GM19324 (cell line): Measurements from ENCODE around the gene GPRC5A.
"Not testable (repeated sequence)": the region's sequence is repeated elsewhere in the genome, so short reads cannot be mapped to it uniquely, and the experiment has no call there.

ENCODE experiments used
- ATAC-seq: cut with Tn5 transposase; IDR thresholded peaks from one replicate; pipeline ENCODE4 v1.9.1; 2021; ENCODE audit warnings: mild to moderate bottlenecking, moderate library complexity; ENCODE audit not compliant: unreplicated experiment, low FRiP score

Gene GPRC5A, protein sequence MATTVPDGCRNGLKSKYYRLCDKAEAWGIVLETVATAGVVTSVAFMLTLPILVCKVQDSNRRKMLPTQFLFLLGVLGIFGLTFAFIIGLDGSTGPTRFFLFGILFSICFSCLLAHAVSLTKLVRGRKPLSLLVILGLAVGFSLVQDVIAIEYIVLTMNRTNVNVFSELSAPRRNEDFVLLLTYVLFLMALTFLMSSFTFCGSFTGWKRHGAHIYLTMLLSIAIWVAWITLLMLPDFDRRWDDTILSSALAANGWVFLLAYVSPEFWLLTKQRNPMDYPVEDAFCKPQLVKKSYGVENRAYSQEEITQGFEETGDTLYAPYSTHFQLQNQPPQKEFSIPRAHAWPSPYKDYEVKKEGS

DNA sequence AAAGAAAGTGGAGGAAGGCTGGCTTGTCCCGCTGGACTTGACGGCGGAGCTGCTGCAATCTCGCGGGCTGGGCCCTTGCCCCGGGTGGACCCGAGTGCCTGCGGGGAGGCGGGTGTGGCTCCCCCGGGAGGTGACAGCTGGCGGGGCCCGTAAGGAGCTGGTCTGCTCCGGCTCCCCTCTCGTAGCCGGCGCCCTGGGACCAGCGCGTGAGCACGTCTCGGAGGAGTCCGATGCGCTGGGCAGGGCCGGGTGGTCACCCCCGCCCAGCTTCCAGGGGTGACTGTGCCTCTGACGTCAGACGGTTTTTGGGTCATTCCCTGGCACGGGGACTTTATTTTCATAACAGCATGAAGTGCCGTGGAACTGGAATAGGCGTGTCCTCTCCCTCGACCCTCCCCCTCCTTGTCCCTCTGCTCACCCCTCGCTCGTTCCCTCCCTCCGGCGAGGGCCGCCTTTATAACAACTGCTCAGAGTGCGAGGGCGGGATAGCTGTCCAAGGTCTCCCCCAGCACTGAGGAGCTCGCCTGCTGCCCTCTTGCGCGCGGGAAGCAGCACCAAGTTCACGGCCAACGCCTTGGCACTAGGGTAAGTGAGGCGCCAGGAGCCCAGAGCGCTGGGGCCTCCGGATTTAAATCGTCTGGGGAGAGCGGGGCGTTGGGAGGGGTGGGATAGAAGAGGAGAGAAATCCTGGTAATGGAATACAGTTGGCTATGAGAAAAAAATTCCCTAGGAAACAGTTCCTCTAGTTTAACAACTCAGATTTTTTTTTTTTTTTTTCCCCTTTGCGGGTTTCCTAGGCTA lies at the start of gene GPRC5A:
GPRC5A (plus strand) TSS at position 483 of the 801 bp plus-strand sequence. CDS start 16,688 bp downstream, outside the sequence.
- no peak for ATAC-seq

DNA sequence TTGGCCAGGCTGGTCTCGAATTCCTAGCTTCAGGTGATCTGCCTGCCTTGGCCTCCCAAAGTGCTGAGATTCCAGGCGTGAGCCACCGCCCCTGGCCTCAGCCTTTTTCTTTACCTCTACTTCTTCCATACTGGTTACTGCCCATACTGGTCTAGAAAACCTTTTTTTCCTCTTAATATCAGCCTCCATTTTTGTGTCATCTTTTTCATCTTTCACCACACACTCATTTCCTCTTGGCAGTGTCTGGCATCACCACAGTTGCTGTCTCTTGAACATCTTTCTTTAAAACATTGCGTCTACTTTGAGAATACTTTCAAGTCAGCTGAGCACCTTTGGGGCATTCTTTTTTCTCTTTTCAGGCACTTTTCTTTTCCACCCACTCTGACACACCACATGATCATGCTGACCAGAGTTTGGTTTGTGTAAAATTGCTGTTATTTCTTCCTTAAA lies 45.5 kb upstream of the GPRC5A start:
- ATAC-seq: no peak

DNA sequence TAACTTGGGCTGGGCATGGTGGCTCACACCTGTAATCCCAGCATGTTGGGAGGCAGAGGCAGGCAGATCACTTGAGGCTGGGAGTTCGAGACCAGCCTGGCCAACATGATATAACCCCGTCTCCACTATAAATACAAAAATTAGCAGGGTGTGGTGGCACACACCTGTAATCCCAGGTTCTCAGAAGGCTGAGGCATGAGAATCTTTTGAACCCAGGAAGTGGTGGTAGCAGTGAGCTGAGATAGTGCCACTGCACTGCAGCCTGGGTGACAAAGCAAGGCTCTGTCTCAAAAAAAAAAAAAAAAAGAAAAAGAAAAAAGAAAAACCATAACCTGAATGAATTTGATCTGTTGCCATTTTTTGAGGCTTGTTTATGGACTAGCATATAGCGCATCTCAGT lies 44.6 kb upstream of the GPRC5A start:
- not testable (repeated sequence) for ATAC-seq

DNA sequence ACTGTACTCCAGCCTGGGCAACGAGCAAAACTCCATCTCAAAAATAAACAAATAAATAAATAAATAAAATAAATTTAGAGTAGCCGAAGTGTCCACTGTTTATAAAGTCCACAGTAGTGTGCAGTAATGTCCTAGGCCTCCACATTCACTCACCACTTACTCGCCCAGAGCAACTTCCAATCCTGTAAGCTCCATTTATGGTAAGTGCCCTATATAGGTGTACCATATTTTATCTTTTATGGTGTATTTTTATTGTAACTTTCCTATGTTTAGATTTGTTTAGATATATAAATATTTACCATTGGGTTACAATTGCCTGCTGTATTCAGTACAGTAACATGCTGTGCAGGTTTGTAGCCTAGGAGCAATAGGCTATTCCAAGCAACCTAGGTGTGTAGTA lies 37.9 kb upstream of the GPRC5A start:
- ATAC-seq: no peak

DNA sequence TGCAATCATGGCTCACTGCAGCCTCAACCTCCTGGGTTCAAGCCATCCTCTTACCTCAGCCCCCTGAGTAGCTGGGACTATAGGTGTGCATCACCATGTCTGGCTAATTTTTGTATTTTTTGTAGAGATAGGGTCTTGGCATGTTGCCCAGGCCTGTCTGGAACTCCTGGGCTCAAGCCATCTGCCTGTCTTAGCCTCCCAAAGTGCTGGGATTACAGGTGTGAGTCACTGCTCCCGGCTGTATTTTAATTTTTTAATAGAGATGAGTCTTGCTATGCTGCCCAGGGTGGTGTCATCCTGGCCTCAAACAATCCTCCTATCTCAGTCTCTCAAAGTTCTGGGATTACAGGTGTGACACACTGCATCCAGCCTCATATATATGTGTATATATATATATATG lies 31.7 kb upstream of the GPRC5A start:
- no peak for ATAC-seq

DNA sequence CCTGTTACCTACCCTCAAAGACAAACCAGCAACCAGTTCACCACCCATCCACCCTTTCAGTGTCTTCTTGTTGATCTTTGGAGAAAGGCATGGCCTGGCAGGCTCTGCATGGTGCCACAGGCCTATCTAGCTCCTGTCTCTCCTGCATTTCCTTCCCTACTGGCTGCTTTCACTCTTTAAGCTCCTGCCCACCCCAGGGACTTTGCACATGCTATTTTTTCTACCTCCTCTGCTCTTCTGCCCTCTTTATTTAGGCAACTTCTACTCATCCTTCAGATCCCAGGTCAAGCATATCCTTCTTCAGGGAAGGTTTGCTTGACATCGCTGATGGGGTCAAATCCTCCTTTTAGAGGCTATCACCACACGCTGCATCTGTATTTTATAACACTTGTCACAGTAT lies 27.1 kb upstream of the GPRC5A start:
- ATAC-seq: no peak

DNA sequence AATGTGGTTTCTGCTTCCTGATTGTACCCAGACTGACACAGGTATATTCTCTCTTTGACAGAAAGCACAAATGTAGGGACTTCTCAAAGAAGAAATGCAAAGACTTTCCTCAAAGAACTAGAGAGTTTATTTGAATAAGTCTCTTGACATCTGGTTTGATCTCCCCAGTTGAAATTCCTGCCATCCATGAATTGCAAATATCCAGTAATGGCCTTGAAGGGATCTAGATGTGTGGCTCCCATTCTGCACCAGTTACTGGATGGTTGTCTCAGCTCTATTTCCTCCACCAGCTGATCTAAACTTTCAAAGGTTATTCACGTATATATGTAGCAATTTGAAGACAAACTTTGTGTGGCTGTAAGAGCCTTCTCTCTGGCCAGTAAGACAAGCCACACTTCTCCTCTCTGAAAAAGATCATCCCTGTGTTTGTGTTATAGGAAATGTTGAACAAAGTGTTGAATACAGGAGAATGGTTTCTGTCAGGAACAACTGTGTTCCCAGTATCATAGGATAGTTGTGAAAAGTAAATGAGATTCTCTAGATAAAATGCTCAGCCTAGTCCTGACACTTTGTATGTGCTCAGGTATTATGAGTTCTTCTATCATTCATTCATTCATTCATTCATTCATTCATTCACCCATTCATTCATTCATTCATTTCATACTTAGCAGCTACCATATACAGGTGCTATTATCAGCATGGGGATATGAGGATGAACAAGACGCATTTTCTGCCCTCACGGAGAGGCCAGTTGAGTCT lies 22.7 kb upstream of the GPRC5A start:
- no peak for ATAC-seq

DNA sequence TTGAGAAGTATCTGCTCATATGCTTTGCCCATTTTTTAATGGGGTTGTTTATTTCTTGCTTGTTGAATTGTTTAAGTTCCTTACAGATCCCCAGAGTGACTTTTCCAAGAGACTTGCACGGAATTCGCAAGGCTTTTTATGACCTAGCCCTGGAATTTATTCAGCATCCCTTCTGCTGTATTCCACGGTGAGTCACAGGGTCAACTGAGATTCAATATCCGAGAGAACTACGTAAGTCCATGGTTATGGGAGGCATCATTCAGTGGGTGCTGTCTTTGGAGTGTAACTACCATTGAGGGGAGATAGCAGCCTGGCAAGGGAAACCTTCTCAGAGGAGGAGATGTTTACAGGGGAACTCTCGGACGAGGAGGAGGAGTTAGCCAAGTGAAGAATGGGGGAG lies 20.9 kb upstream of the GPRC5A start:
- no peak for ATAC-seq

DNA sequence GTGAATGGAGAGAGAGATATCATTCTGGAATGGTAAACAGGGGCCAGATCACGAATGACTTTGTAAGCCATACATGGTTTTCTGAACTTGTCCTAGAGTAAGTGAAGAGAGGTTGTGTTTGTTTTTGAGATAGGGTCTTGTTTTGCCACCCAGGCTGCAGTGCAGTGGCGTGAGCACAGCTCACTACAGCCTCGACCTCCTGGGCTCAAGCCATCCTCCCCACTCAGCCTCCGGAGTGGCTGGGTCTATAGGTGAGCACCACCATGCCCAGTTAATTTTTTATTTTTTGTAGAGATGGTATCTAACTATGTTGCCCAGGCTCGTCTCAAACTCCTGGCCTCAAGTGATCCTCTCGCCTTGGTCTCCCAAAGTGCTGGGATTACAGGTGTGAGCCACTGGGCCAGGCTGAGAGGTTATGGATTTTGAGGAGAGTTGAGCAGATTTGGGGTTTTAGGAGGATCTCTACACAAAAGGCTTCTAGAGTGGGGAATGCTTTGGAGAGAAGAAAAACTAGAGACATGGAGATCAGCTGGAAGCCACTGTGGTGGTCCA lies 19.7 kb upstream of the GPRC5A start:
- no peak for ATAC-seq

DNA sequence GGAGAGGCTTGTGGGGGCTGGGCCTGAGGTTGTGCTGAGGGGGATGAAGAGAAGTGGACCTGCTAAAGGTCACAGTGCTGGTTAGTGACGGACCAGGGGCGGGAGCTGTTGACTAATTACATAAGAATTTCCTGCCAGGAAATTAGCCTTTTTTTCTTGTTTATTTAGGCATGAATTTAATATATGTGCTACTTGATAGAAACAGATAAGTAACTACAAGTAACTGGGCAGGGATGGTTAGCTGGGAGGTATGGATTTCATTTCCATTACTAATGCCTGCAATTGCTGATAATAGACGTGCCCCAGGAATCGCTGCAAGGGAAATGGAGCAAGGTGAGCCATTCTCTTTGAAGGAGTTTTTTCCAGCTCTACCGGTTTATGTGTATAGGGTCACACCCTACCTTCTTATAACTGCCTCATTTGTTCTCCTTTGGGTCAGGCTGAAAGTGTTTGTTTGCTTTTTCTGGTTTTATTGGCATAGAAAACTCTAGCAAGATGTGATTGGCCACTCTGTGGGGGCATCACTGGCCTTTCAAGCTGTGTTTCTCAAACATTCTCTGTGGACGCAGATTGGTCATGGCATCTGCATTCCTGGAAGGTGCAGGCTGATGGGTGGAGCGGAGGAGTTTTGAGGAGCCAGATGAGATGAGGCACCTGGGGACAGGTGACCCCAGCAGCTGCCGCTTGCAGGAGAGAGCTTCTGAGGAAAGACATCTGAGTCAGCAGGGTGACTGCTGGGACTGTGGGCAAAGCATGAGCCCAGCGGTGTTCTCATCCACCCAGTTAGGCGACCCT lies 19.0 kb upstream of the GPRC5A start:
- no peak for ATAC-seq

DNA sequence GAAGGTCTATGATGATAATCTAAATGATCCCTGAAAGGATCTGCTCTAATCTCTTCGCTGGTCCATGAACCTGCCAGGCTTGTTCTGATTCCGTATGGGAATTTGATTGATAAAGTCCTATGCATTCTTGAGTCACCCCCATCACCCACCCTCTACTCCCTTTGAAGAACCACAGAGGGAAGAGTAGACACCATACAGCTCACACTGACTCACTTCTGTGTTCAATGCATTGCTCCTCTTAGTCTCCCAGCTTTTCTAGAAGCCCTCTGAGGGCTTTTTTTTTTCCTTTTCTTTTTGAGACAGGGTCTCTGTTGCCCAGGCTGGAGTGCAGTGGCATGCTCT lies 18.5 kb upstream of the GPRC5A start:
- ATAC-seq: no peak

DNA sequence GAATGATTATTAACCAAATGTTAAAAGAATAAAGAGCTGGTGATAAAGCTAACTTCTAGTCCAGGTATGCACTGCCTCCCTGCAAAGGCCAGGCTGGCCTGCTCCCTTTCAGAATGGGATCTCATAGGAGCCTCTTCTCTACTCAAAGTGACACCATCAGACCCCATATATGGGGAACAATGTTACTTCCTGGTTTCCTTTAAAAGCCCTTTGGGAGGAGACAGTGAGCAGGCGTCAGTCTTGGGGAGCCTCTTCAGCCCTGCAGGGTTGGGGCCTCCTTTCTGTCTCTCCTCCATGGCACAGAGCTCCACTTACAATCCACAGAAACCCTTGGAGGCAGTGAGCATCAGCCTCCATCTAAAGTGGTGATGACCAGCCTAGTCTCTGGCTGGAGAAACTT lies 17.3 kb upstream of the GPRC5A start:
- ATAC-seq: no peak

DNA sequence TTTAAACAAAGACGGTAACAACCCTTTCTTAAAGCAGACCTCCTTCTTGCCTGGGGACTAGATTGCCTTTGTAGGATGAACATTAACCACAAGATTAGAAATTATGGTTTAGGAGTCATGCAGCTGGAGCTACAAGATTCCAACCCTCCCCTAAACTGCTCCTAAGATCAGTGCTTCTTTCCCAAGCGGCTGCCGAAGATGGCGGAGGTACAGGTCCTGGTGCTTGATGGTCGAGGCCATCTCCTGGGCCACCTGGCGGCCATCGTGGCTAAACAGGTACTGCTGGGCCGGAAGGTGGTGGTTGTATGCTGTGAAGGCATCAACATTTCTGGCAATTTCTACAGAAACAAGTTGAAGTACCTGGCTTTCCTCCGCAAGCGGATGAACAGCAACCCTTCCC lies 16.1 kb upstream of the GPRC5A start:
- not testable (repeated sequence) for ATAC-seq

DNA sequence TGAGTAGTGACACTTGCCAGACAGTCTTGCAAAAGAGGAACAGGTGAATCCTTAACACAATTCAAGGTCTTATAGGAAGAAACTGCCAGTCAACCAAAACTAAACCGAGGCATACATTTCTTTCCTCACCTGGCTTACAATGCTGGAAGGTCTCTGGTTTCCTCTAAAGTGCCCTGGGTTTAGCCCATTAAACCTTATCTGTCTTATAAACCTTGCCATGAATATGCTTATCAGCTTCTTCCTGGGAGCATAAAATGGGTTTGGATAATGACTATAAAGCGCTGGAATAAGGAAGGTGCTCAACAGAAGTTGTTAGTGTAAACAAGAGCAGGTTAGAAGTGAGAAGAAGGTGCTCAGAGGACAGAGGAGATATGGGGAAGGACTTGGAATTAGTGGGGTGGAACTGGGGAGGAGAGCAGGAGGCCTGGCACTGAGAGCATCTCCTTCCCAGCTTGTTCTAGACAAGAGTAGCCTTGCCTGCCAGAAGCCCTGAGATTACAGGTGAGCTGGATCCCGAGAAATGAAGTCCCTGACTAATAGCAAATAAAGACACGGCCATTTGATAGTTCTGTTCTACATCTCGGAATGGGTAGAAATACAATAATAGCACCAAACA lies 14.1 kb upstream of the GPRC5A start:
- no peak for ATAC-seq

DNA sequence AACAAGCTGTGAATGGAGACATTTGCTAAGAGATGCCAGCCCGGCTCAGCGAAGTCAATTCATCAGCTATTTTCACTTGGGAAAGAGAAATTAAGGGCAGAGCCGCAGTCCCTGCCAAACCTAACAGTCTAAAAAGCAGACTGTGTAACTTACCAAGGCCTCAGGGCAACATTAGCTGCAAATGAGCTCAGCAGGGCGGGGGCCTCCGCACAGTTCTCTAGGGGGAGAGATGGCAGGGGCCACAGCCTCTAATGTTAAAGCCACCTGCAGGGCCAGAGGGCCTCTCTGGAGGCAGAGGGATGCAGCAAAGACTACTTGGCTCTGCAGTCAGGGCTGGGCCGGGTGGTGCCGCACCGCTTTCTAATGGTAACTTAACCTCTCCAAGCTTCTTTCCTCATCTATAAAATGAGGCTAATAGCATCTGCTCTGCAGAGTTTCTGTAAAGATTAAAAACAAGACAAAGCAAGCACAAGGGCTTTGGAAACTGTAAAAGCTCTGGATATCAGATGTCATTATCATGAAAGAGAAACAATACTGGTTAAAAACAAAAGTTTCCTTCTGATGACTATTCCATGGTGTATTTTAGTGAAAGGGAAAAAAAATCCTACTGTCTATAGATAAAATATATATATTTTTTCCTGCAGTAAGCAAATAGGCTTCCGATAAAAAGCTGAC lies 13.4 kb upstream of the GPRC5A start:
- ATAC-seq: no peak

DNA sequence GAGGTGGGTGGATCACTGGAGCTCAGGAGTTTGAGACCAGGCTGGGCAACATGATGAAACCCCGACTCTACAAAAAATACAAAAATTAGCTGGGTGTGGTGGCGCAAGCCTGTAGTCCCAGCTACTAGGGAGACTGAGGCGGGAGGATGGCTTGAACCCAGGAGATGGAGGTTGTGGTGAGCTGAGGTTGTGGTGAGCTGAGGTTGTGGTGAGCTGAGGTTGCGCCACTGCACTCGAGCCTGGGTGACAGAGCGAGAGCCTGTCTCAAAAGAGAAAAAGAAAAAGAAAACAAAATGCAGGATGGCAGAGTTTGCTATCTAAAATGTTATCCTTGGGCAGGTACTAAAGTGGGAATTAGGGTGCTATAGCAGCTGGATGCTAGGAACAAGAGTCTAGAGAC lies 10.8 kb upstream of the GPRC5A start:
- ATAC-seq: no peak

DNA sequence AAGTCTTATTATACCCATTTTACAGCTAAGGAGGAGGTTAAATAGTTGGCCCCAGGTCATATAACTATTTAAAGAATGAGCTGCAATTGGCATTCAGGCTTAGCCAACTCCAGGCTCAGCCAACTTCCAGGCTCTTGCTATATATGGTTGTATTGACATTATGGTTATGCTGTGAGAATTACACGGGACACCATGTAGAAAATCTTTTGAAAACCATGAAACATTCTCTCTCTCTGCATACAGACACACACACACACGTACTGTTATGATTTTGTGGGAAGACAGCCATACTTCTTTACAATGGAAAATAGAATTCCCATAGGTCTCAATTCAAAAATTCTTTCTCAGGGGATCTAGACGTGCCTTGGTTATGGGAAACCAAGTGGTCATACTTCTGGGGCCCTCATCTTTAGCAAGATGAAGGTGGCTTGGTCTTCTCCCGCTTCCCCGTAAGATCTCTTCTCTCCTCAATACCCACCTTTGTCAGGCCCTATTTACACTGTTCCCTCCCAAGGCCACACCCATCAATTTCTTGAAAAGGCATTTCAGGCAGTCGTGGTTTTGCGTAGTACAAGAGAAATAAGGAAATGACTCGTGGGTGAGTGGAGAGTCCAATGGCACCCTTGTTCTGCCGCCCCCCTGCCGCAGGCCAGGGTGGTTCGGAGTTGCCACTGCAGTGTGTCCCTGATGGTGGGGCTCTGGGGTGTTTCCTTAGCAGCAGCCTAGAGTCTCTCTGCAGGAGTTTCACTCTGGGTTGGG lies 10.0 kb upstream of the GPRC5A start:
- ATAC-seq: no peak

DNA sequence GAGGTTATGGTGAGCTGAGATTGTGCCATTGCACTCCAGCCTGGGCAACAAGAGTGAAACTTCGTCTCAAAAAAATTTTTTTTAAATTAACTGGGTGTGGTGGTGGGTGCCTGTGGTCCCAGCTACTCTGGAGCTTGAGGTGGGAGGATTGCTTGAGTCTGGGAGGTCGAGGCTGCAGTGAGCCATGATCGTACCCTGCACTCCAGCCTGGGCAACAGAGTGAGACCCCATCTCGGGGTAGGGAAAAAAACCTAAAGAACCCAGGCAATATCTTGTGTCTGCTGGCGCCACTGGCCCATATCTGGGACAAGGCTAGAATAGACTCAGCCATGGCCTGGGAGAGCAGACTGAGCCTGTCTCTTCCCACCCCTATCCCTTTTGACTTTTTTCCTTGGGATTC lies 9.1 kb upstream of the GPRC5A start:
- ATAC-seq: no peak
